HCT116 (cell line): ENCODE results near the gene TNFRSF25. TPM values are rescaled to one million over a fixed set of nuclear protein-coding genes. Genes with fewer than 3 reads are reported as not detected.

ENCODE experiments used
- ATAC-seq: fragments of 200-7000 bp; cut with Tn5 transposase; 2 replicates; pipeline ENCODE4 v1.9.1; 2020; ENCODE audit warnings: mild to moderate bottlenecking, moderate library complexity
- BruUV-seq: library from RNA; stranded (reverse); fragments of 400-500 nt; replicated peaks from 2 replicates; lab custom pipeline; 2021; lab: Mats Ljungman, UMichigan
- CTCF ChIA-PET: fragments of 300-600 bp; sonication (Branson Sonifier 250); formaldehyde crosslinking; loops from one replicate; lab custom pipeline; 2021; ENCODE audit warnings: antibody characterized with exemption; lab: Charles Lee
- POLR2A ChIA-PET: fragments of 300-600, 350-600 bp; sonication (Branson Sonifier 250); formaldehyde crosslinking; loops from one replicate; lab custom pipeline; 2021; ENCODE audit warnings: antibody characterized with exemption; lab: Charles Lee
- RAD21 ChIA-PET, 2 experiments: fragments of 300-600 bp; sonication (Branson Sonifier 250); formaldehyde crosslinking; loops; one replicate each; lab custom pipeline; 2023; ENCODE audit warnings: low total read pairs in 2 of 2; ENCODE audit not compliant: uncharacterized antibody in 2 of 2, unreplicated experiment in 2 of 2, low non-redundant PET in 1 of 2; lab: Charles Lee
- DNase-seq: peaks from one replicate; pipeline ENCODE4 v3.0.0-alpha.2; 2010; ENCODE audit warnings: low read depth, low spot score
- H2AFZ ChIP-seq: fragments of 200-600 bp; shearing (Covaris generic), sonication (generic); 2 replicates; pipeline ENCODE4 v1.6.1; 2017; ENCODE audit warnings: low read depth, mixed run types, mixed read lengths, antibody characterized with exemption, low read length; ENCODE audit not compliant: poor library complexity, severe bottlenecking
- H3K27ac ChIP-seq: 2 replicates; pipeline ENCODE4 v1.5.1; 2012; ENCODE audit warnings: low read depth, low read length
- H3K27me3 ChIP-seq: fragments of 200-600 bp; sonication (generic); 2 replicates; pipeline ENCODE4 v1.6.1; 2016; ENCODE audit warnings: mixed run types, low read length, mixed read lengths; ENCODE audit not compliant: insufficient read depth
- H3K36me3 ChIP-seq, 2 experiments: fragments of 200-500 bp in 1 of 2; fragments of 200-600 bp in 1 of 2; sonication (Bioruptor generic) in 1 of 2; sonication (generic) in 1 of 2; 2 replicates each; pipeline versions ENCODE4 v1.5.1 to v1.6.1; 2014 to 2016; ENCODE audit warnings: low read length in 2 of 2, inconsistent platforms in 1 of 2, mixed read lengths in 1 of 2, mixed run types in 1 of 2; ENCODE audit not compliant: insufficient read depth in 2 of 2, control insufficient read depth in 1 of 2
- H3K4me1 ChIP-seq, 2 experiments: fragments of 200-600 bp in 1 of 2; sonication (generic) in 1 of 2; 2 replicates each; pipeline versions ENCODE4 v1.5.1 to v1.6.1; 2012 to 2017; ENCODE audit warnings: low read length in 2 of 2, inconsistent platforms in 1 of 2, mild to moderate bottlenecking in 1 of 2, mixed read lengths in 1 of 2, mixed run types in 1 of 2, moderate library complexity in 1 of 2; ENCODE audit not compliant: insufficient read depth in 2 of 2, control insufficient read depth in 1 of 2
- H3K4me2 ChIP-seq: fragments of 200-600 bp; sonication (generic); 2 replicates; pipeline ENCODE4 v1.6.1; 2017; ENCODE audit warnings: mixed run types, low read length, mixed read lengths
- H3K4me3 ChIP-seq, 2 experiments: fragments of 200-600 bp in 1 of 2; sonication (generic) in 1 of 2; replicated peaks in 1 of 2; 2 replicates each; pipeline ENCODE4 v1.5.1; 2011 to 2016; ENCODE audit warnings: low read length in 2 of 2, control low read depth in 1 of 2, low read depth in 1 of 2, mild to moderate bottlenecking in 1 of 2, mixed read lengths in 1 of 2, mixed run types in 1 of 2
- H3K79me2 ChIP-seq: fragments of 200-600 bp; sonication (generic); 2 replicates; pipeline ENCODE4 v1.6.1; 2017; ENCODE audit warnings: mild to moderate bottlenecking, mixed run types, low read length, moderate library complexity, mixed read lengths; ENCODE audit not compliant: insufficient read depth
- H3K9ac ChIP-seq: fragments of 200-600 bp; sonication (generic); 2 replicates; pipeline ENCODE4 v1.6.1; 2016; ENCODE audit warnings: low read length, mixed read lengths
- H3K9me2 ChIP-seq: fragments of 200-600 bp; sonication (generic), shearing (Covaris generic); 2 replicates; pipeline ENCODE4 v1.6.1; 2017; ENCODE audit warnings: mixed run types, mild to moderate bottlenecking, moderate library complexity; ENCODE audit not compliant: insufficient read depth
- H3K9me3 ChIP-seq, 2 experiments: fragments of 200-500 bp in 1 of 2; fragments of 200-600 bp in 1 of 2; sonication (Bioruptor generic) in 1 of 2; sonication (generic) in 1 of 2; 2 replicates each; pipeline ENCODE4 v1.6.1; 2014 to 2017; ENCODE audit warnings: low read length in 2 of 2, mixed read lengths in 2 of 2, inconsistent platforms in 1 of 2, low read depth in 1 of 2, mild to moderate bottlenecking in 1 of 2, mixed run types in 1 of 2, moderate library complexity in 1 of 2; ENCODE audit not compliant: control insufficient read depth in 1 of 2, insufficient read depth in 1 of 2
- H4K20me1 ChIP-seq: fragments of 200-600 bp; sonication (generic), shearing (Covaris generic); 2 replicates; pipeline ENCODE4 v1.6.1; 2017; ENCODE audit warnings: mixed run types, mild to moderate bottlenecking, moderate library complexity; ENCODE audit not compliant: insufficient read depth
- ELF1 ChIP-seq: IDR thresholded peaks from 2 replicates; pipeline ENCODE4 v1.6.1; 2012; ENCODE audit warnings: low read depth, borderline replicate concordance
- EZH2 ChIP-seq: fragments of 200-600 bp; sonication (generic); IDR thresholded peaks from 2 replicates; pipeline ENCODE4 v1.6.1; 2017; ENCODE audit warnings: antibody characterized with exemption, mixed run types
- intact Hi-C: fragments of 100-400 bp; cut with micrococcal nuclease; formaldehyde crosslinking; loops from 2 replicates; pipeline ENCODE4 v1.10.0; 2022
- total RNA-seq: library from RNA; stranded (reverse); gene quantifications from one replicate; pipeline ENCODE4 v1.2.1, GENCODE V29; 2021; ENCODE audit not compliant: unreplicated experiment
- TF ChIP-seq, protein P1 (sequence below): IDR thresholded peaks from 2 replicates; pipeline ENCODE4 v1.6.1; 2012; ENCODE audit warnings: low read depth

TNFRSF25 gene
- total RNA-seq, 1 experiment from 2014 or later = 27.5 TPM

- H4K20me1 ChIP-seq = no peaks in the 10 kb centered on the region
Measured at GRCh38 chr1:6443339-6444115, 22.4 kb downstream of the TNFRSF25 start.

More at GRCh38 chr1:6443339-6444115, 22.4 kb downstream of the TNFRSF25 start:
- DNase-seq (no peak), ATAC-seq (no peak)
- RAD21 ChIA-PET = no interaction called here
- no peaks in the 10 kb centered on the region for H3K9me2 ChIP-seq
- POLR2A ChIA-PET = no interaction called here
- no TSS peak for BruUV-seq
- H3K9ac ChIP-seq = no peak overlapping the region
- no peak overlapping the region for H3K27ac ChIP-seq
- H3K4me2 ChIP-seq = no peak overlapping the region
- no peaks in the 10 kb centered on the region for H3K27me3 ChIP-seq
- intact Hi-C loops = loop anchor here (10.0 kb wide), 1 partner anchor 771 kb away; no protein-coding TSS in a partner anchor
- no peak for TF ChIP-seq EZH2
- TF ChIP-seq, protein P1, sequence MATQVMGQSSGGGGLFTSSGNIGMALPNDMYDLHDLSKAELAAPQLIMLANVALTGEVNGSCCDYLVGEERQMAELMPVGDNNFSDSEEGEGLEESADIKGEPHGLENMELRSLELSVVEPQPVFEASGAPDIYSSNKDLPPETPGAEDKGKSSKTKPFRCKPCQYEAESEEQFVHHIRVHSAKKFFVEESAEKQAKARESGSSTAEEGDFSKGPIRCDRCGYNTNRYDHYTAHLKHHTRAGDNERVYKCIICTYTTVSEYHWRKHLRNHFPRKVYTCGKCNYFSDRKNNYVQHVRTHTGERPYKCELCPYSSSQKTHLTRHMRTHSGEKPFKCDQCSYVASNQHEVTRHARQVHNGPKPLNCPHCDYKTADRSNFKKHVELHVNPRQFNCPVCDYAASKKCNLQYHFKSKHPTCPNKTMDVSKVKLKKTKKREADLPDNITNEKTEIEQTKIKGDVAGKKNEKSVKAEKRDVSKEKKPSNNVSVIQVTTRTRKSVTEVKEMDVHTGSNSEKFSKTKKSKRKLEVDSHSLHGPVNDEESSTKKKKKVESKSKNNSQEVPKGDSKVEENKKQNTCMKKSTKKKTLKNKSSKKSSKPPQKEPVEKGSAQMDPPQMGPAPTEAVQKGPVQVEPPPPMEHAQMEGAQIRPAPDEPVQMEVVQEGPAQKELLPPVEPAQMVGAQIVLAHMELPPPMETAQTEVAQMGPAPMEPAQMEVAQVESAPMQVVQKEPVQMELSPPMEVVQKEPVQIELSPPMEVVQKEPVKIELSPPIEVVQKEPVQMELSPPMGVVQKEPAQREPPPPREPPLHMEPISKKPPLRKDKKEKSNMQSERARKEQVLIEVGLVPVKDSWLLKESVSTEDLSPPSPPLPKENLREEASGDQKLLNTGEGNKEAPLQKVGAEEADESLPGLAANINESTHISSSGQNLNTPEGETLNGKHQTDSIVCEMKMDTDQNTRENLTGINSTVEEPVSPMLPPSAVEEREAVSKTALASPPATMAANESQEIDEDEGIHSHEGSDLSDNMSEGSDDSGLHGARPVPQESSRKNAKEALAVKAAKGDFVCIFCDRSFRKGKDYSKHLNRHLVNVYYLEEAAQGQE = no peak
- no peak for TF ChIP-seq ELF1
- H3K4me1 ChIP-seq = peaks cover 17 to 53% of the 10 kb centered on the region in 2 experiments
- no peaks in the 10 kb centered on the region for H3K36me3 ChIP-seq
- no peak overlapping the region for H3K4me3 ChIP-seq
- CTCF ChIA-PET = no interaction called here
- H3K9me3 ChIP-seq = no peaks in the 10 kb centered on the region
- no peaks in the 10 kb centered on the region; the same call in 1 of the 2 replicates for H3K79me2 ChIP-seq
- no peak overlapping the region for H2AFZ ChIP-seq
